OCI-LY3 (cell line): ENCODE data around the gene RBM20.

Source experiments
- EZH2phosphoT487 ChIP-seq: fragments of 200-600 bp; shearing (Covaris generic); IDR thresholded peaks from 2 replicates; pipeline ENCODE4 v1.6.1; 2018; ENCODE audit warnings: antibody characterized with exemption, mixed run types, low read depth
- TF ChIP-seq, protein P1 (sequence below): fragments of 200-600, 300-600 bp; sonication (generic); IDR thresholded peaks from 2 replicates; pipeline ENCODE4 v1.5.1; 2014; ENCODE audit warnings: antibody characterized with exemption, low read length, low read depth

GRCh38 chr10:110793128-110793812 is 149.1 kb downstream of the RBM20 start:
- TF ChIP-seq, protein P1, sequence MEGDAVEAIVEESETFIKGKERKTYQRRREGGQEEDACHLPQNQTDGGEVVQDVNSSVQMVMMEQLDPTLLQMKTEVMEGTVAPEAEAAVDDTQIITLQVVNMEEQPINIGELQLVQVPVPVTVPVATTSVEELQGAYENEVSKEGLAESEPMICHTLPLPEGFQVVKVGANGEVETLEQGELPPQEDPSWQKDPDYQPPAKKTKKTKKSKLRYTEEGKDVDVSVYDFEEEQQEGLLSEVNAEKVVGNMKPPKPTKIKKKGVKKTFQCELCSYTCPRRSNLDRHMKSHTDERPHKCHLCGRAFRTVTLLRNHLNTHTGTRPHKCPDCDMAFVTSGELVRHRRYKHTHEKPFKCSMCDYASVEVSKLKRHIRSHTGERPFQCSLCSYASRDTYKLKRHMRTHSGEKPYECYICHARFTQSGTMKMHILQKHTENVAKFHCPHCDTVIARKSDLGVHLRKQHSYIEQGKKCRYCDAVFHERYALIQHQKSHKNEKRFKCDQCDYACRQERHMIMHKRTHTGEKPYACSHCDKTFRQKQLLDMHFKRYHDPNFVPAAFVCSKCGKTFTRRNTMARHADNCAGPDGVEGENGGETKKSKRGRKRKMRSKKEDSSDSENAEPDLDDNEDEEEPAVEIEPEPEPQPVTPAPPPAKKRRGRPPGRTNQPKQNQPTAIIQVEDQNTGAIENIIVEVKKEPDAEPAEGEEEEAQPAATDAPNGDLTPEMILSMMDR, result no peak
- no peak for TF ChIP-seq EZH2phosphoT487
